HG02588 (cell line): Measurements from ENCODE around the gene SGPL1.
"Not testable (repeated sequence)": the region's sequence is repeated elsewhere in the genome, so short reads cannot be mapped to it uniquely, and the experiment has no call there.

ENCODE experiments used
- ATAC-seq: cut with Tn5 transposase; IDR thresholded peaks from one replicate; pipeline ENCODE4 v1.9.1; 2021; ENCODE audit warnings: mild to moderate bottlenecking, moderate library complexity; ENCODE audit not compliant: unreplicated experiment

Gene SGPL1

GRCh38 chr10:70917635-70918034, 101.9 kb downstream of the SGPL1 start:
- ATAC-seq = no peak

- no peak for ATAC-seq
These were observed 103.2 kb downstream of the SGPL1 start for GRCh38 chr10:70918851-70919530.

GRCh38 chr10:70919906-70920305, 104.2 kb downstream of the SGPL1 start:
- ATAC-seq = not testable (repeated sequence)

- no peak for ATAC-seq
These were observed 104.8 kb downstream of the SGPL1 start for GRCh38 chr10:70920519-70920918.

- no peak for ATAC-seq
These were observed 105.5 kb downstream of the SGPL1 start for GRCh38 chr10:70921285-70921684.

GRCh38 chr10:70923696-70924095, 107.9 kb downstream of the SGPL1 start:
- ATAC-seq = no peak

- no peak for ATAC-seq
These were observed 109.9 kb downstream of the SGPL1 start for GRCh38 chr10:70925377-70926225.

GRCh38 chr10:70926226-70927000, 110.7 kb downstream of the SGPL1 start:
- no peak for ATAC-seq

- ATAC-seq = no peak
These were observed 111.6 kb downstream of the SGPL1 start for GRCh38 chr10:70927189-70927943.

- ATAC-seq = no peak
These were observed 112.4 kb downstream of the SGPL1 start for GRCh38 chr10:70928140-70928539.

- ATAC-seq = no peak
These were observed 114.7 kb downstream of the SGPL1 start for GRCh38 chr10:70930263-70931000.
